ENCODE results near the gene CYYR1. TPM values are rescaled to one million over a fixed set of nuclear protein-coding genes. Genes with fewer than 3 reads are reported as not detected.

The CYYR1 gene
- total RNA-seq, 1 donor: not detected

DNA sequence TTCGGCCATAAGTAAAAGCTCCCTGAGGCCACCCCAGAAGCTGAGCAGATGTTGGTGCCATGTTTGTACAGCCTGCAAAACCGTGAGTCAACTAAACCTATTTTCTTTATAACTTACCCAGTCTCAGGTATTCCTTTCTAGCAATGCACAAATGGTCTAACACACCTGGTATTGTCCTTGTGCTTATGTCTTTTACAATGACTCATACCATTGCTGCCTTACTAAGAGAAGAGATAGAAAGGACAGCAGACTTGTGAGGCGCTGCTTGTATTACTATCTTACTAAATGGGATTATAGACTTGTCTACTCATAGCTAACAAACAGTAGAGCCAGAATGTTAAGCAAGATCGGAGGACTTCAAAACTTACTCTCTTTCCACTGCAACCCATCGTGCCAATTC lies 18.5 kb upstream of the CYYR1 start:
- H4K20me1 ChIP-seq (ENCODE audit: insufficient read depth, low read length): no peaks in the 10 kb centered on the region
- no peak for DNase-seq (ENCODE audit: insufficient read length, low spot score, missing footprints)
- TF ChIP-seq, protein P1, sequence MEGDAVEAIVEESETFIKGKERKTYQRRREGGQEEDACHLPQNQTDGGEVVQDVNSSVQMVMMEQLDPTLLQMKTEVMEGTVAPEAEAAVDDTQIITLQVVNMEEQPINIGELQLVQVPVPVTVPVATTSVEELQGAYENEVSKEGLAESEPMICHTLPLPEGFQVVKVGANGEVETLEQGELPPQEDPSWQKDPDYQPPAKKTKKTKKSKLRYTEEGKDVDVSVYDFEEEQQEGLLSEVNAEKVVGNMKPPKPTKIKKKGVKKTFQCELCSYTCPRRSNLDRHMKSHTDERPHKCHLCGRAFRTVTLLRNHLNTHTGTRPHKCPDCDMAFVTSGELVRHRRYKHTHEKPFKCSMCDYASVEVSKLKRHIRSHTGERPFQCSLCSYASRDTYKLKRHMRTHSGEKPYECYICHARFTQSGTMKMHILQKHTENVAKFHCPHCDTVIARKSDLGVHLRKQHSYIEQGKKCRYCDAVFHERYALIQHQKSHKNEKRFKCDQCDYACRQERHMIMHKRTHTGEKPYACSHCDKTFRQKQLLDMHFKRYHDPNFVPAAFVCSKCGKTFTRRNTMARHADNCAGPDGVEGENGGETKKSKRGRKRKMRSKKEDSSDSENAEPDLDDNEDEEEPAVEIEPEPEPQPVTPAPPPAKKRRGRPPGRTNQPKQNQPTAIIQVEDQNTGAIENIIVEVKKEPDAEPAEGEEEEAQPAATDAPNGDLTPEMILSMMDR (IDR thresholded peaks at IDR 0.05; ENCODE audit: extremely low read depth, low read depth, low read length): no peak
- H3K4me2 ChIP-seq (ENCODE audit: insufficient read depth, low read length): no peak overlapping the region
- H3K9me3 ChIP-seq (ENCODE audit: low read depth, low read length): no peaks in the 10 kb centered on the region
- no peak overlapping the region for H2AFZ ChIP-seq (ENCODE audit: low read length)
- H3K4me1 ChIP-seq (ENCODE audit: insufficient read depth, low read length): no peaks in the 10 kb centered on the region
- no peaks in the 10 kb centered on the region for H3K36me3 ChIP-seq (ENCODE audit: insufficient read depth, low read length)
- H3K79me2 ChIP-seq (ENCODE audit: insufficient read depth, low read length): no peaks in the 10 kb centered on the region
- H3K27ac ChIP-seq (ENCODE audit: low read depth, low read length): no peak overlapping the region
- no peak overlapping the region for H3K4me3 ChIP-seq (ENCODE audit: insufficient read depth, low read length)
- H3K27me3 ChIP-seq (ENCODE audit: insufficient read depth, low read length): no peaks in the 10 kb centered on the region

DNA sequence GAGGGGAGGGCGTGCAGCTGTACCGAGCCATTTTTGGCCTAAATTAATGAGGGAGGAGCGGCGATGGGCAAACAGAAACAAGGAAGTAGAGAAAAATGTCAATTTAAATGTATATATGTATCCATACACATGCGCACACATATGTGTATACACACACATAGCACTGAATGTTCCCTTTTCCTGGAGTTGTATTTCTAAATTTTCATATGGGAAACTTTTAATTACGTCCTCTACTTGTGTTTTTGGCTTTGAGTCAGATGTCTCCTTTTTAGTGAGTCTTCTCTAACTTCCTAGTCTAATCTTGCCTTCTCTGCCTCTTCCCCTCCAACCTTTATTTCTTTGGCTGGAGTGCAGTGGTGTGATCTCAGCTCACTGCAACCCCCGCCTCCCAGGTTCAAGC lies 15.4 kb upstream of the CYYR1 start:
- H3K4me2 ChIP-seq (ENCODE audit: insufficient read depth, low read length): peak overlapping the region; percentile 46
- DNase-seq (ENCODE audit: insufficient read length, low spot score, missing footprints): no peak
- no peak overlapping the region for H3K4me3 ChIP-seq (ENCODE audit: insufficient read depth, low read length)
- no peaks in the 10 kb centered on the region for H4K20me1 ChIP-seq (ENCODE audit: insufficient read depth, low read length)
- no peaks in the 10 kb centered on the region for H3K79me2 ChIP-seq (ENCODE audit: insufficient read depth, low read length)
- H2AFZ ChIP-seq (ENCODE audit: low read length): no peak overlapping the region
- H3K27ac ChIP-seq (ENCODE audit: low read depth, low read length): no peak overlapping the region
- no peaks in the 10 kb centered on the region for H3K9me3 ChIP-seq (ENCODE audit: low read depth, low read length)
- TF ChIP-seq, protein P1 (IDR thresholded peaks at IDR 0.05; ENCODE audit: extremely low read depth, low read depth, low read length): no peak
- H3K27me3 ChIP-seq (ENCODE audit: insufficient read depth, low read length): no peaks in the 10 kb centered on the region
- no peaks in the 10 kb centered on the region for H3K4me1 ChIP-seq (ENCODE audit: insufficient read depth, low read length)
- no peaks in the 10 kb centered on the region for H3K36me3 ChIP-seq (ENCODE audit: insufficient read depth, low read length)

DNA sequence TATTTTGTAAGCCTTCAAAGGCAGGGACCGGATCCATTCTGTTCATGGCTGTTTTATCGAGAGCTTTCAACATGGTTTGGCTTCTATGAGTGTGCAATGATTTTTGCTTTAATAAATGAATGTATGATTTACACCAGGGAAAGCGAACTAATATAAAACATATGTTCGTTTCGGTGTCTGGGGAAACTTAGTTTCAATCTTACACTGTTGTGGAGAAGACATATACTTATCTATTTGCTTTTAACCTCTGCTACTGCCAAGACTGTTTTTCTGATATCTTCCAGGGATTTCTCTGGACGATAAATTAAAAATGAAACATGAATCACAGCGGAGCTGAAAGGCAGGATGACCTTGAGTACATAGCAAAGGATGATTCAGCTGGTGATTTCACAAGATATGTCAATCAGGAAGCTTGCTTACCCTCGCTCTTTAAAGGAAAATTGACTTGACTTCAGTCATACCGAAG lies 14.7 kb upstream of the CYYR1 start:
- TF ChIP-seq, protein P1 (IDR thresholded peaks at IDR 0.05; ENCODE audit: extremely low read depth, low read depth, low read length): no peak
- no peak overlapping the region for H3K27ac ChIP-seq (ENCODE audit: low read depth, low read length)
- peak; percentile 38 for DNase-seq (ENCODE audit: insufficient read length, low spot score, missing footprints)
- H3K79me2 ChIP-seq (ENCODE audit: insufficient read depth, low read length): no peaks in the 10 kb centered on the region
- no peak overlapping the region for H3K4me3 ChIP-seq (ENCODE audit: insufficient read depth, low read length)
- H4K20me1 ChIP-seq (ENCODE audit: insufficient read depth, low read length): no peaks in the 10 kb centered on the region
- H3K4me2 ChIP-seq (ENCODE audit: insufficient read depth, low read length): peak overlapping the region; percentile 46
- H2AFZ ChIP-seq (ENCODE audit: low read length): no peak overlapping the region
- H3K27me3 ChIP-seq (ENCODE audit: insufficient read depth, low read length): no peaks in the 10 kb centered on the region
- H3K36me3 ChIP-seq (ENCODE audit: insufficient read depth, low read length): no peaks in the 10 kb centered on the region
- H3K4me1 ChIP-seq (ENCODE audit: insufficient read depth, low read length): no peaks in the 10 kb centered on the region
- H3K9me3 ChIP-seq (ENCODE audit: low read depth, low read length): no peaks in the 10 kb centered on the region

DNA sequence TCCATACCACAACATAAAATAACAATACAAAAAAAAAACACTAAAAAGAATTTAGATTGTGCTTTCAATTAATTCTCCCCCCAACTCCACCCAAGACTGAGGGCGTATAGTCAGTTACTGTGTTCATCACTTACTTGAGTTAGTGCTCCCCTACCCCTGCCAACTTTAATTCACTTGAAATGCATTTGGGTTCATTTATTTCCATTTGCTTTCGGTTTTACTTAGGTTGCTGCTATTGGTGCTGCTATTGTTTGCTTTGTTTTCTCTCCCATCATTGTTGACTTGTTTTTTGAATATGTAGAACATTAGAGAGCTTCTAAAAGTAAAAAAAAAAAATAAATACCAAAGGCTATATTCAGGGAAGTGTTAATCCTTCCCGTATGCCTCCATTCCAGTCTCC lies 10.7 kb upstream of the CYYR1 start:
- H3K4me3 ChIP-seq (ENCODE audit: insufficient read depth, low read length): no peak overlapping the region
- TF ChIP-seq, protein P1 (IDR thresholded peaks at IDR 0.05; ENCODE audit: extremely low read depth, low read depth, low read length): no peak

More for the DNA sequence above, 10.7 kb upstream of the CYYR1 start:
- H4K20me1 ChIP-seq (ENCODE audit: insufficient read depth, low read length): no peaks in the 10 kb centered on the region
- no peak overlapping the region for H3K27ac ChIP-seq (ENCODE audit: low read depth, low read length)
- no peak overlapping the region for H2AFZ ChIP-seq (ENCODE audit: low read length)
- DNase-seq (ENCODE audit: insufficient read length, low spot score, missing footprints): no peak
- no peaks in the 10 kb centered on the region for H3K27me3 ChIP-seq (ENCODE audit: insufficient read depth, low read length)
- no peak overlapping the region for H3K4me2 ChIP-seq (ENCODE audit: insufficient read depth, low read length)
- H3K4me1 ChIP-seq (ENCODE audit: insufficient read depth, low read length): no peaks in the 10 kb centered on the region
- H3K9me3 ChIP-seq (ENCODE audit: low read depth, low read length): no peaks in the 10 kb centered on the region
- H3K36me3 ChIP-seq (ENCODE audit: insufficient read depth, low read length): no peaks in the 10 kb centered on the region
- no peaks in the 10 kb centered on the region for H3K79me2 ChIP-seq (ENCODE audit: insufficient read depth, low read length)
